GM19025 (cell line): ENCODE measurements around the gene RAET1G.
"Not testable (repeated sequence)": the region's sequence is repeated elsewhere in the genome, so short reads cannot be mapped to it uniquely, and the experiment has no call there.

ENCODE experiments used
- ATAC-seq: cut with Tn5 transposase; IDR thresholded peaks from one replicate; pipeline ENCODE4 v1.9.1; 2021; ENCODE audit warnings: mild to moderate bottlenecking, low read depth, moderate library complexity; ENCODE audit not compliant: unreplicated experiment

Gene RAET1G

GRCh38 chr6:149915970-149916865 lies 6.7 kb downstream of the RAET1G start:
- no peak for ATAC-seq

- ATAC-seq = no peak
These were observed 9.2 kb downstream of the RAET1G start for GRCh38 chr6:149913540-149914240.

- no peak for ATAC-seq
These were observed 9.8 kb downstream of the RAET1G start for GRCh38 chr6:149913085-149913484.

GRCh38 chr6:149912680-149913079 lies 10.2 kb downstream of the RAET1G start:
- ATAC-seq = not testable (repeated sequence)

GRCh38 chr6:149910721-149911151 lies 12.2 kb downstream of the RAET1G start:
- no peak for ATAC-seq

GRCh38 chr6:149909701-149910470 lies 13.0 kb downstream of the RAET1G start:
- ATAC-seq = no peak

GRCh38 chr6:149908480-149908879 lies 14.4 kb downstream of the RAET1G start:
- not testable (repeated sequence) for ATAC-seq

GRCh38 chr6:149907317-149907716 lies 15.6 kb downstream of the RAET1G start:
- ATAC-seq = no peak

- no peak for ATAC-seq
These were observed 16.5 kb downstream of the RAET1G start for GRCh38 chr6:149906405-149906804.

- no peak for ATAC-seq
These were observed 17.0 kb downstream of the RAET1G start for GRCh38 chr6:149905911-149906371.

- ATAC-seq = no peak
These were observed 17.5 kb downstream of the RAET1G start for GRCh38 chr6:149905371-149905910.

- ATAC-seq = no peak
These were observed 18.1 kb downstream of the RAET1G start for GRCh38 chr6:149904661-149905370.

GRCh38 chr6:149903938-149904611 lies 18.8 kb downstream of the RAET1G start:
- ATAC-seq = no peak

GRCh38 chr6:149901444-149902140 lies 21.3 kb downstream of the RAET1G start:
- no peak for ATAC-seq

- no peak for ATAC-seq
These were observed 22.1 kb downstream of the RAET1G start for GRCh38 chr6:149900620-149901443.

GRCh38 chr6:149899926-149900619 lies 22.8 kb downstream of the RAET1G start:
- ATAC-seq = no peak

- no peak for ATAC-seq
These were observed 23.4 kb downstream of the RAET1G start for GRCh38 chr6:149899486-149899885.
